Lung (tissue), 12 donors: ENCODE measurements around the gene TNIK. TPM values are rescaled to one million over a fixed set of nuclear protein-coding genes. Genes with fewer than 3 reads are reported as not detected.

Experiments
- ATAC-seq: fragments of 200-7000 bp; cut with Tn5 transposase; one replicate; pipeline ENCODE4 v1.9.1; 2020; ENCODE audit warnings: moderate number of reproducible peaks; ENCODE audit not compliant: insufficient read depth, low FRiP score
- DNase-seq, 3 donors: peaks; one replicate each; pipeline ENCODE4 v3.0.0-alpha.2; 2013 to 2017
- H3K27ac ChIP-seq, 2 donors: one replicate each; pipeline ENCODE4 v1.5.1; 2013; ENCODE audit warnings: mild to moderate bottlenecking in 2 of 2, moderate library complexity in 2 of 2, control low read depth in 1 of 2, inconsistent platforms in 1 of 2, low read depth in 1 of 2, low read length in 1 of 2
- H3K27me3 ChIP-seq, 3 donors: one replicate each; pipeline ENCODE4 v1.5.1; 2013; ENCODE audit warnings: low read length in 2 of 3; ENCODE audit not compliant: control insufficient read depth in 3 of 3, insufficient read depth in 3 of 3
- H3K36me3 ChIP-seq, 4 donors: one replicate each; pipeline ENCODE4 v1.5.1; 2013; ENCODE audit warnings: low read length in 4 of 4, mild to moderate bottlenecking in 1 of 4, moderate library complexity in 1 of 4; ENCODE audit not compliant: control insufficient read depth in 4 of 4, insufficient read depth in 4 of 4
- H3K4me1 ChIP-seq, 5 donors: one replicate each; pipeline ENCODE4 v1.5.1; 2013; ENCODE audit warnings: low read length in 5 of 5, mild to moderate bottlenecking in 2 of 5, moderate library complexity in 1 of 5; ENCODE audit not compliant: control insufficient read depth in 5 of 5, insufficient read depth in 5 of 5
- H3K4me3 ChIP-seq: one replicate; pipeline ENCODE4 v1.5.1; 2013; ENCODE audit warnings: mild to moderate bottlenecking, control low read depth, moderate library complexity
- H3K9ac ChIP-seq, 2 donors: one replicate each; pipeline ENCODE4 v1.5.1; 2013; ENCODE audit warnings: low read length in 2 of 2, control low read depth in 1 of 2; ENCODE audit not compliant: insufficient read depth in 1 of 2
- H3K9me3 ChIP-seq, 4 donors: one replicate each; pipeline ENCODE4 v1.5.1; 2013; ENCODE audit warnings: low read length in 3 of 4, mild to moderate bottlenecking in 1 of 4, moderate library complexity in 1 of 4; ENCODE audit not compliant: control insufficient read depth in 4 of 4, insufficient read depth in 3 of 4
- WGBS, 2 donors: extraction: QIAGEN DNeasy Blood & Tissue Kit; methylation state at CpG; one replicate each; pipeline ENCODE4 v1.1.7; 2013; 5-methylcytosine and 5-hydroxymethylcytosine counted together
- polyA plus RNA-seq, 2 donors: library from polyadenylated mRNA; stranded (reverse); fragments of 200-250 nt; gene quantifications; one replicate each; pipeline ENCODE4 v1.2.1, GENCODE V29; 2013
- total RNA-seq, 2 donors: library from RNA; depleted of rRNA in 1 of 2; stranded (reverse); fragments of >200 nt in 1 of 2; gene quantifications; one replicate each; pipeline ENCODE4 v1.2.1, GENCODE V29; 2014 to 2021
- TF ChIP-seq, protein P1 (sequence below): IDR thresholded peaks from 2 replicates; pipeline ENCODE4 v1.5.1; 2012; ENCODE audit warnings: mild to moderate bottlenecking; ENCODE audit errors: control extremely low read depth, extremely low read depth
- donor health status: control.
- donor health status: control.
- donor health status: Bipolar disorder and iron deficiency.
- donor health status: healthy.
- donor health status: DM: yes; HTN: yes; CAD: no.

TNIK gene
- total and polyA plus RNA-seq, 4 donors: 9.4 to 36.3 (median 14.3) TPM

GRCh38 chr3:171190668-171191067 lies 269.5 kb downstream of the TNIK start:
- WGBS, 2 donors: 47 to 73% methylated on average over 1 of the region's 1 CpG
- Histone ChIP-seq H3K4me1 (peaks cover 0 to 26% (median 8%) of the 10 kb centered on the region in 5 donors), H3K9me3 (no peaks in the 10 kb centered on the region), H3K4me3 (no peak overlapping the region), H3K36me3 (no peaks in the 10 kb centered on the region), H3K9ac (no peak overlapping the region), H3K27ac (no peak overlapping the region), H3K27me3 (no peaks in the 10 kb centered on the region)
- DNase-seq (no peak), ATAC-seq (no peak)
- TF ChIP-seq, protein P1, sequence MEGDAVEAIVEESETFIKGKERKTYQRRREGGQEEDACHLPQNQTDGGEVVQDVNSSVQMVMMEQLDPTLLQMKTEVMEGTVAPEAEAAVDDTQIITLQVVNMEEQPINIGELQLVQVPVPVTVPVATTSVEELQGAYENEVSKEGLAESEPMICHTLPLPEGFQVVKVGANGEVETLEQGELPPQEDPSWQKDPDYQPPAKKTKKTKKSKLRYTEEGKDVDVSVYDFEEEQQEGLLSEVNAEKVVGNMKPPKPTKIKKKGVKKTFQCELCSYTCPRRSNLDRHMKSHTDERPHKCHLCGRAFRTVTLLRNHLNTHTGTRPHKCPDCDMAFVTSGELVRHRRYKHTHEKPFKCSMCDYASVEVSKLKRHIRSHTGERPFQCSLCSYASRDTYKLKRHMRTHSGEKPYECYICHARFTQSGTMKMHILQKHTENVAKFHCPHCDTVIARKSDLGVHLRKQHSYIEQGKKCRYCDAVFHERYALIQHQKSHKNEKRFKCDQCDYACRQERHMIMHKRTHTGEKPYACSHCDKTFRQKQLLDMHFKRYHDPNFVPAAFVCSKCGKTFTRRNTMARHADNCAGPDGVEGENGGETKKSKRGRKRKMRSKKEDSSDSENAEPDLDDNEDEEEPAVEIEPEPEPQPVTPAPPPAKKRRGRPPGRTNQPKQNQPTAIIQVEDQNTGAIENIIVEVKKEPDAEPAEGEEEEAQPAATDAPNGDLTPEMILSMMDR: no peak

DNA sequence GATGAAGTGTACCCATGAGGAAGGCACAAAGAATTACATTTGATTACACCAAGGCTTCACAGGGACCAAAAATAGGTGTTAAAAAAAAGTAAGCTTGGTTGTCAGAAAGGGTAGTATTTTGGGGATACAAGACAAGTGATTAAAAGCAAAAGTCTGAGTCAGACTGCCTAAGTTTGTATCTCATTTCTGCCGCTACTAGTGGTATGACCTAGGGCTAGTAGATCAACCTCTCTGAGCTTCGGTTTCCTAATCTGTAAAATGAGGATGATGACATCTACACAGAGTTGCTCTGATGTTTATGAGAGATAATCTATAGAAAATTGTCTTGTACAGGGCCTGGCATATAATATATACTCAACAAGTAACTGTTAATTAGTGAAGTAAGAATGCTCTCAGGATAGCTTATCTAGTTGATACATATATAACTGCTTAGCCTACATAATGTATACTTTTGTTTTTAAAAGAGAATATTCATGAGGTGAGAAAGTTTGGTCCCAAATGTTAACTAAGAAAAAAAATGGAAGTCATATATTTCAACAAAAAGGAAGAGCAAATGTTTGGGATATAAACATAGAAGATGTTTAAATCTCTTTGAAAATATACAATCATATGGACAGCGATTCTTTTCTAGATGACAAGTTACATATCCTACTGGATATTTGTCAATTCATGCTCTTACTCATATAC lies 270.7 kb downstream of the TNIK start:
- H3K4me1 ChIP-seq: peaks cover 0 to 37% (median 13%) of the 10 kb centered on the region in 5 donors
- no peak overlapping the region for H3K4me3 ChIP-seq
- TF ChIP-seq, protein P1: no peak
- ATAC-seq (no peak), DNase-seq (peak in 2 of 3 donors; percentile 58 to 59)
- H3K9me3 ChIP-seq: no peaks in the 10 kb centered on the region
- H3K36me3 ChIP-seq: no peaks in the 10 kb centered on the region
- H3K27ac ChIP-seq: no peak overlapping the region
- H3K9ac ChIP-seq: no peak overlapping the region
- H3K27me3 ChIP-seq: no peaks in the 10 kb centered on the region
- 85 to 91% methylated on average over 3 of the region's 3 CpGs for WGBS, 2 donors

- H3K36me3 ChIP-seq: no peaks in the 10 kb centered on the region
- DNase-seq (peak in 2 of 3 donors; percentile 49 to 63), ATAC-seq (no peak)
These were observed 272.4 kb downstream of the TNIK start for GRCh38 chr3:171187706-171188290.

More at GRCh38 chr3:171187706-171188290, 272.4 kb downstream of the TNIK start:
- H3K27ac ChIP-seq: no peak overlapping the region
- no peak overlapping the region for H3K4me3 ChIP-seq
- TF ChIP-seq, protein P1: peak; percentile 31
- H3K9me3 ChIP-seq: no peaks in the 10 kb centered on the region
- H3K27me3 ChIP-seq: no peaks in the 10 kb centered on the region
- peaks cover 0 to 40% (median 13%) of the 10 kb centered on the region in 5 donors for H3K4me1 ChIP-seq
- 52 to 55% methylated on average over 5 of the region's 5 CpGs for whole genome bisulfite sequencing, 2 donors
- no peak overlapping the region for H3K9ac ChIP-seq
